ENCODE data around the gene NME4.
A peak's percentile ranks its signal among the peaks of the same experiment; 100 is the strongest.
"Not testable (repeated sequence)": the region's sequence is repeated elsewhere in the genome, so short reads cannot be mapped to it uniquely, and the experiment has no call there.

The NME4 gene

GRCh38 chr16:400061-400591, 3.1 kb downstream of the NME4 start:
- DNase-seq = no peak

DNA sequence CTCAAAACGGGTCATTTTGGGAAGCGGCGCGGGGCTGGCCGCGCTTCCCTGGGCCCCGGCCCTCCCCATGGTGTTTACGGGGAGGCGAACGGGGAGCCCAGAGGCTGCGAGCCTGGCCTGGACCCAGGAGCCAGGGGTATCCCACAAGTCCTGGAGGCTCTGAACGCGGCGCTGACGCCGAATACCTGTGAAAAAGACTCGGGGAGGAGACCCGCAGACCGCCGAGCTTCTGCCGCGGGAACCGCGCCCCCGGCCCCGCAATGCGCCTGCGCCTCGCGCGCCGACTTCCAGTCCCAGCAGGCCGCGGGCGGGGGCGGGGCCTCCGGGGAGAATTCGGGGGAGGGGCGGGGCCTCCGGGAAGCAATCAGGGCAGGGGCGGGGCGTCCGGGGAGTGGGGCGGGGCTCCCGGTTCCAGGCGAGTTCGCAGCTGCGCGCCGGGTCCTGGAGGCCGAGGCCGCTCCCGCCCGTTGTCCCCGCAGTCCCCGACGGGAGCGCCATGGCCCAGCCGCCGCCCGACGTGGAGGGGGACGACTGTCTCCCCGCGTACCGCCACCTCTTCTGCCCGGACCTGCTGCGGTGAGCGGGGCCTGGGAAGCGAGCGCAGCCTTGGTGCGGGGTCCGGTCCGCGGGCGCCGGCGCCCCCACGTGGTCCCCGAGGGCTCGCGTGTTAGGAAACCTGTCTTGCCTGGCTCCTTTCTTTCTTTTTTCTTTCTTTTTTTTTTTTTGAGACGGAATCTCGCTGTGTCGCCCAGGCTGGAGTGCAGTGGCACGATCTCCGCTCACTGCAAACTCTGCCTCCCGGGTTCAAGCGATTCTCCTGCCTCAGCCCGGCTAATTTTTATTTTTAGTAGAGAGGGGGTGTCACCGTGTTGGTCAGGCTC, 4.7 kb downstream of the NME4 start, which contains the start of gene DECR2:
Gene DECR2, plus strand, starts transcription at position 418 of the 881 bp plus-strand sequence. Its CDS starts 79 bp downstream, at position 497.
- DNase-seq = peak; percentile 74

DNA sequence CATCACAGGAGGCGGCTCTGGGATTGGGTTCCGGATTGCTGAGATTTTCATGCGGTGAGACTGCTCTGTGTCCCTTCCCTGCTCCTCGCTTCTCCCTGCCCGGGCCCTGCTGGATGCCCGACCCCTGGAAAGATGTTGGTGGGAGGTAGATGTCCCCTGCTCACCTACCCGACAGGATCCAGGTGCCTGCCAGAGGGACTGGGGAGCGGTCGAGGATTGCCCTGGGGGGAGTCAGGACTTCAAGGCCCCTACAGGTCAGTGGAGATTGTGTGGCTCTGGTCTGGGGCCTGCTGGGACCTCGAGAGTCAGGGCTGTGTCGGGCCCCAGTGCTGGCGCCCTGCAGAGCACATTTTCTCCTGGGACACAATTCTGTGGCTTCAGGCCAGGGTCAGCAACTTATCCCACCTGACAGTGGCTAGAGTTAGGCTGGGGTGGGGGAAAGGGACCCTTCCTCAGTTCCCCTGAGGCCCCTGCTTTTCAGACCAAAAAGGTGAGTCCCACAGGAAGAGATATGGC, 8.0 kb downstream of the NME4 start:
- no peak for DNase-seq

GRCh38 chr16:405548-406506, 8.8 kb downstream of the NME4 start:
- DNase-seq = no peak

DNA sequence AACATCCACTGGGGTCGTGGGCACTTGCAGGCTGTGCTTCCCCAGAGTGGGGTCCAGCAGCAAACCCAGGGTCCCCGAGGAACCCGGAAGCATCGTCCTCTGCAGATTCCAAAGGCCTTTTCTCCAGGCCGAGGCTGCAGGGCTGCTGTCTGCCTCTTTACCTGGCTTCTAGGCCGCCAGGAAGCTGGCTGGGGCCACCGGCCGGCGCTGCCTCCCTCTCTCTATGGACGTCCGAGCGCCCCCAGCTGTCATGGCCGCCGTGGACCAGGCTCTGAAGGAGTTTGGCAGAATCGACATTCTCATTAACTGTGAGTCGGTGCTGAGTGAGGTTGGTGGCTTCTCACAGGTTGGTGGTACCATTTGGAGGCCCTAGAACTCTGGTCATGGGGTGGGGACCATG, 10.3 kb downstream of the NME4 start:
- no peak for DNase-seq

GRCh38 chr16:410516-411178, 13.6 kb downstream of the NME4 start:
- no peak for DNase-seq

DNA sequence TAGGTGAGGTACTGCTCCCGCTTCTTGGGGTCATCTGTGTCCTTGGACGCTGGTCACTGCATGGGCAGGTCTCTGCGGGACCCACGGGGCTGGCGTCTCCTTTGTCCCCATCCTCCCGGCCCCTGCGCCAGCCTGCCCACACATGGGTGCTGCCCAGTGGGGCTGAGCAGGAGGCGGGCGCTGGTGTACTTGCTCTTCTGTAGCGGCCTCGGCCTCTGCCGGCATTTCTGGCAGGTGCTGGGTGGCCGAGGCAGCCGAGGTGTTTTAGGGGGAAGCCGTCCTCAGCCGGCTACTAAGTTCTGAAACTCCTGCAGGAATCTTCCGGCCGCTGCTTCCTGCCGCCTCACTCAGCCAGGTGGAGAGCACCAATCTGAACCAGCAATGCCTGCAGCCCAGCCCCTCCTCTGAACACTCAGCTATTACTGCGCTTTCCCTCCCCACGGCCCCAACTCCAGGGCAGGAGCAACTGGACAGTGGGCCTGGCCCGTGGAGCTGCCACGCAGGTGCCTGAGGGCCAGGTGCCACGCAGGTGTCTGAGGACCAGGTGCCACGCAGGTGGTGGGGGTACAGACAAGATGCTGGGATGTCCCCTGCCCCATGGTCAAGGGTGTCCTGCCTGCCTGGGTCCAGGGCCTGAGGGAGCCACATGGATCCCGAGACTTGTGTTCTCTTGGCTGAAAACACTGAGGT, 14.7 kb downstream of the NME4 start:
- no peak for DNase-seq

- DNase-seq = no peak
Observed at GRCh38 chr16:414395-415169, 17.6 kb downstream of the NME4 start.

- DNase-seq = not testable (repeated sequence)
Observed at GRCh38 chr16:415170-415498, 18.1 kb downstream of the NME4 start.

- DNase-seq = not testable (repeated sequence)
Observed at GRCh38 chr16:422179-422578, 25.2 kb downstream of the NME4 start.

- DNase-seq = no peak
Observed at GRCh38 chr16:424033-424622, 27.1 kb downstream of the NME4 start.

DNA sequence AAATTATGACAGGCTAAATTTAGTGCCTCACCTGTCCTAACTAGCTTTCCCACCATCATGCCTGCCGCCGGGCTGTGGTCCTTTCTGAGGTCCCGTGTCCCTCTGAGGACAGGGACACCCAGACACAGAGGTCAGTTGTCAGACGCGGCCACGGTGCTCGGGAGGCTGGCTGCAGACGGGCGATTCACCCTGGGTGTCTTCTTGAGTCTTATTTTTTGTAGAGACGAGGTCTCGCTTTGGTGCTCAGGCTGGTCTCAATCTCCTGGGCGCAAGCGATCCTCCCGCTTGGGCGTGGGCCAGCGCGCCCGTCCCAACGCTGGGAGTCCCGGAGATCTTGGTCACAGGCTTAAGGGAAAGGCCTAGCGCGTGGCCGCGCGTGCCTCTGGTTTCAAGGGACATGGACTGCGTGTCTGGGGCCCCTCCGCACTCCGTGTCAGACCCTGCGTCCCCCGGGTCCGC, 27.7 kb downstream of the NME4 start:
- no peak for DNase-seq

- peak; percentile 65 for DNase-seq
Observed at GRCh38 chr16:425082-425718, 28.2 kb downstream of the NME4 start, which contains the start of gene RAB11FIP3. TSS of gene RAB11FIP3 (plus strand) at chr16:425649. CDS start at chr16:426007, 358 bp downstream.

DNA sequence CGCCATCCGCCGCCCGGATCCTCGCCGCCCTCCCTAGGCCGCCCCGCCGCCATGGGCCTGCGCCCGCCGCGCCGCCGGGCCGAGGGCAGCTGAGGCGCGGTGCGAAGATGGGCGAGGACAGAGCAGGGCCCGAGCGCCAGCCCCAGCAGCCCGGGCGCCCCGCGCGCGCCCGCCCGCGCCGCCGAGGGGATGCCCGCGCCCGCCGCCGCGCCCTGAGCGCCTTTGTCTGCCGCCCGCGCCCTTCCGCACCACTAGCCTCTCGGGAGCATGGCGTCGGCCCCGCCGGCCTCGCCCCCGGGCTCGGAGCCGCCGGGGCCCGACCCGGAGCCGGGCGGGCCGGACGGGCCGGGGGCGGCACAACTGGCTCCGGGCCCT, 28.7 kb downstream of the NME4 start:
- DNase-seq = no peak

- DNase-seq = no peak
Observed at GRCh38 chr16:426115-426905, 29.3 kb downstream of the NME4 start.

GRCh38 chr16:426906-427249, 29.9 kb downstream of the NME4 start:
- DNase-seq = peak; percentile 2

DNA sequence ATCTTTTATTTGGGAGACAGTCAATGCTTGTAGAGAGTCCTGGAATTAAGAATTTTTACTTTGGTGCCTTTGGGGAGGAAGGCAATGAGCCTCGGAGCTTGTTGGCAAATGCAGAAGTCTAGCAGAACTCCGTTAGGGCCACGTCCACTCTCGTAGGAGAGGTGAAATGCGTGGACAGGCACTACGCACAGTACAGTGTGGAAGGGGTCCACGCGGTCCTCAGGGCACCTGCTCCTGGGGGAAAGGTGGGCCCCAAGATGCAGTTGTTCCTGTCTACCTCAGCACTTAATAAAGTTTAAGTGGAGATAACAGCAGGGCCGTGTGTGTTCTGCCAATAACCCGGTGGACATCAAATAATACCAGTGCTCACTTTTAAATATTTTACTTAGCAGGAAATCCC, 30.3 kb downstream of the NME4 start:
- no peak for DNase-seq

- DNase-seq = no peak
Observed at GRCh38 chr16:430904-431303, 33.9 kb downstream of the NME4 start.

DNA sequence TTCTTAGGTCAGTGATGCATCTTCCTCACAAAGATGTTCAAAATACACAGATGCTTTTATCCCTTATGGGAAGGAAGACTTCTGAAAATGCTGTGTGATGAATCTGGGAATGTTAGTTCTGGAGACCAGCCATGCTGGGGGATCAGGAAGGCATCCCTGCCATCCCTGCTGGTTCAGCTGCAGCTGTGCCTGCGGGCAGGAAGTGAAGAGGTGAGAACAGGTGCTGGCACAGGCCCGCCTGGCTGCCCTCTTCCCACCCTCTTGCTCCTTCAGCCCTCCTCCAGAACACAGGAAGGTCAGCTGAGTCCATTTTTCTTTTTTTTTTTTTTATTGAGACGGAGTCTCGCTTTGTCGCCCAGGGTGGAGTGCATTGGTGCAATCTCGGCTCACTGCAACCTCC, 43.6 kb downstream of the NME4 start:
- no peak for DNase-seq
